Measurements from ENCODE around the gene TM9SF4.

The TM9SF4 gene

GRCh38 chr20:32208499-32209154 is 99.1 kb downstream of the TM9SF4 start:
- DNase-seq: no peak

- no peak for DNase-seq
Observed at GRCh38 chr20:32209850-32210605, 100.5 kb downstream of the TM9SF4 start.

DNA sequence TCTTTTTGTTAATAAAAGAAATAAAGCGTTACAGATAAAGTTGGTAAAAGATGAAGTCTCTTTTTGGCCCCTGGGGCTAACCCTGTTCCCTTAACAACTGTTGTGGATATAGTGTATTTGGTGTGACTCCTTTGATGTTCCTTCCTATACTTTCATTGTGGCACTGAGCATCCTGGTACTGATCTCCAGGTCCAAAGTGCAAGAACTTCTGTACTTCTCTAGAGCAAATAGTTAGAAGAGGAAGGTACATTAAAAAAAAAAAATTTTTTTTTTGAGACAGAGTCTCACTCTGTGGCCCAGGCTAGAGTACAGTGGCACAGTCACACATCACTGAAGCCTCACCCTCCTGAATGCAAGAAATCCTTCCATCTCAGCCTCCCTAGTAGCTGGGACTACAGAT is 104.4 kb downstream of the TM9SF4 start:
- DNase-seq: no peak

- DNase-seq: no peak
Observed at GRCh38 chr20:32215147-32215546, 105.6 kb downstream of the TM9SF4 start.

GRCh38 chr20:32215729-32216128 is 106.2 kb downstream of the TM9SF4 start:
- no peak for DNase-seq

DNA sequence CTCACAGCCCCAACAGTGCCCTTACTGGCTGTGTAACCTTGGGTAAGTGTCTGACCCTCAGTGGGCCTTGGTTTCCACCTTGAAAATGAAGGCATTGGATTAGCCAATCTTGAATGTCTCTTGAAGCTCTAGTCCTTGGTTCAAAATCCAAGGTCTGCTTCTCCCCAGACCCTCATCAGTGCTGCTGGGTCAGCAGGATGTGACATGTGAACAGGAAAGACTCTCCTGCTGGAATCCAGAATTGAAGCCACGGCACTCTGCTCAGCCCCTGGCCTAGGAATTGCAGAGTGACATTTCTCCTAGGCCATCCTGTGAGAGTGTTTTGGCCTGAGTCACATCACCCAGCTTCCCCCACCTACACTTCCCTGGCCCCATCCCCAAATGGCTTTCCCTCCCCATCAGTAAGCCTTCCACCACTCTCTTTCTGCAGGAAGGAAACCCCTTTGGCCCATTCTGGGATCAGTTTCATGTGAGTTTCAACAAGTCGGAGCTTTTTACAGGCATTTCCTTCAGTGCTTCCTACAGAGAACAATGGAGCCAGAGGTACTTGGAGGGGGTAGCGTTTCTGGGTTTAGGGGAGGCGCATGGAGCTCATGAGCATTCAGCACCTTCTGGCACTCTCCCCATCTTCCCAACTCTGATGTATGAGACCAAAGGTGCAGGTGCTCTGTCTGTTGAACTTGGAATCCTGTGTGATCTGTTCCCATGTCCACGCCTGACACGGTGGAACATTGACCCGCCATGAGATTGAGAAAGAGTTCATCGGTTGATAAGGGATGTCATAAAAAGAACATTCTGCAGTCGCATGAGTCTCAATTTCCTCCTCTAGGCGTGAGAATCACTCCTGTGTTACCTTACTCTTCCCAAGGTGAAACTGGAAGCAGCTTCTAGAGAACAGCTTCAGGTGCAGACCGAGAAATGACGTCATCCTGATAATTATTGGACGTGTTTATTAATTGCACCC is 106.9 kb downstream of the TM9SF4 start:
- DNase-seq: no peak

Data from DMS79 (cell line).